Activated naive CD8-positive, alpha-beta T cell treated with anti-CD3 and anti-CD28 coated beads for 36 hours (primary cell): ENCODE results near the gene SLK. TPM values are rescaled to one million over a fixed set of nuclear protein-coding genes. Genes with fewer than 3 reads are reported as not detected.

Experiments
- DNase-seq: peaks from one replicate; pipeline ENCODE4 v3.0.0; 2021
- H3K27ac Mint-ChIP-seq: one replicate; pipeline ENCODE4 v1.8.0; 2022; ENCODE audit warnings: mild to moderate bottlenecking, moderate library complexity, mixed read lengths
- H3K27me3 Mint-ChIP-seq: one replicate; pipeline ENCODE4 v1.8.0; 2022; ENCODE audit warnings: mild to moderate bottlenecking, mixed read lengths
- H3K36me3 Mint-ChIP-seq: one replicate; pipeline ENCODE4 v1.8.0; 2021; ENCODE audit warnings: mild to moderate bottlenecking, mixed read lengths
- H3K4me1 Mint-ChIP-seq: one replicate; pipeline ENCODE4 v1.8.0; 2021; ENCODE audit warnings: mixed read lengths
- H3K4me3 Mint-ChIP-seq: one replicate; pipeline ENCODE4 v1.8.0; 2022; ENCODE audit warnings: mild to moderate bottlenecking, moderate library complexity, mixed read lengths
- H3K9me3 Mint-ChIP-seq: one replicate; pipeline ENCODE4 v1.8.0; 2022; ENCODE audit warnings: mixed read lengths
- total RNA-seq, 2 experiments: library from RNA; stranded (reverse); gene quantifications; one replicate each; pipeline ENCODE4 v1.2.3, GENCODE V29; 2021

SLK gene
- total RNA-seq, 2 experiments from 2014 or later = 20.4 to 22.6 TPM

GRCh38 chr10:103967448-103968071 lies 620 bp downstream of the SLK start:
- Mint-ChIP-seq H3K4me1 (peaks cover 36% of the 10 kb centered on the region), H3K36me3 (peaks cover 14% of the 10 kb centered on the region), H3K9me3 (no peaks in the 10 kb centered on the region), H3K4me3 (peak overlapping the region; percentile 95), H3K27ac (peak overlapping the region; percentile 85), H3K27me3 (no peaks in the 10 kb centered on the region)
- peak; percentile 46 for DNase-seq

- Mint-ChIP-seq H3K4me3 (peak overlapping the region; percentile 95), H3K27me3 (no peaks in the 10 kb centered on the region), H3K4me1 (peaks cover 43% of the 10 kb centered on the region), H3K36me3 (peaks cover 16% of the 10 kb centered on the region), H3K27ac (peak overlapping the region; percentile 64), H3K9me3 (no peaks in the 10 kb centered on the region)
- no peak for DNase-seq
Measured at GRCh38 chr10:103968441-103969391, 1.8 kb downstream of the SLK start.

- H3K27me3 Mint-ChIP-seq = no peaks in the 10 kb centered on the region
- no peak for DNase-seq
- H3K4me3 Mint-ChIP-seq = peak overlapping the region; percentile 95
- peak overlapping the region; percentile 54 for H3K27ac Mint-ChIP-seq
- peaks cover 47% of the 10 kb centered on the region for H3K4me1 Mint-ChIP-seq
- H3K36me3 Mint-ChIP-seq = peaks cover 19% of the 10 kb centered on the region
- H3K9me3 Mint-ChIP-seq = no peaks in the 10 kb centered on the region
Measured at GRCh38 chr10:103969436-103969835, 2.5 kb downstream of the SLK start.

- H3K27me3 Mint-ChIP-seq = no peaks in the 10 kb centered on the region
- H3K36me3 Mint-ChIP-seq = peaks cover 22% of the 10 kb centered on the region
- peaks cover 49% of the 10 kb centered on the region for H3K4me1 Mint-ChIP-seq
- peaks cover 2% of the 10 kb centered on the region for H3K9me3 Mint-ChIP-seq
- DNase-seq = no peak
- H3K4me3 Mint-ChIP-seq = peak overlapping the region; percentile 95
- H3K27ac Mint-ChIP-seq = peak overlapping the region; percentile 26
Measured at GRCh38 chr10:103969857-103970627, 3.1 kb downstream of the SLK start.

GRCh38 chr10:103975169-103975568 lies 8.2 kb downstream of the SLK start:
- peaks cover 39% of the 10 kb centered on the region for H3K4me1 Mint-ChIP-seq

GRCh38 chr10:103977204-103977603 lies 10.3 kb downstream of the SLK start:
- H3K4me1 Mint-ChIP-seq = peaks cover 41% of the 10 kb centered on the region
- H3K27ac Mint-ChIP-seq = no peak overlapping the region
- H3K36me3 Mint-ChIP-seq = peaks cover 21% of the 10 kb centered on the region

More at GRCh38 chr10:103975169-103975568, 8.2 kb downstream of the SLK start:
- Mint-ChIP-seq H3K36me3 (peaks cover 23% of the 10 kb centered on the region), H3K27me3 (no peaks in the 10 kb centered on the region), H3K27ac (no peak overlapping the region), H3K4me3 (no peak overlapping the region), H3K9me3 (peaks cover 5% of the 10 kb centered on the region)
- DNase-seq = no peak

GRCh38 chr10:103979530-103979929 lies 12.6 kb downstream of the SLK start:
- no peak for DNase-seq
- Mint-ChIP-seq H3K9me3 (peaks cover 6% of the 10 kb centered on the region), H3K27ac (no peak overlapping the region), H3K4me3 (no peak overlapping the region), H3K27me3 (no peaks in the 10 kb centered on the region), H3K36me3 (peaks cover 13% of the 10 kb centered on the region), H3K4me1 (peaks cover 50% of the 10 kb centered on the region)

More at GRCh38 chr10:103977204-103977603, 10.3 kb downstream of the SLK start:
- H3K9me3 Mint-ChIP-seq = peaks cover 6% of the 10 kb centered on the region
- H3K27me3 Mint-ChIP-seq = no peaks in the 10 kb centered on the region
- no peak for DNase-seq
- H3K4me3 Mint-ChIP-seq = no peak overlapping the region

- no peak overlapping the region for H3K27ac Mint-ChIP-seq
- H3K4me3 Mint-ChIP-seq = no peak overlapping the region
- no peak for DNase-seq
- H3K36me3 Mint-ChIP-seq = peaks cover 7% of the 10 kb centered on the region
- H3K27me3 Mint-ChIP-seq = no peaks in the 10 kb centered on the region
- peaks cover 1% of the 10 kb centered on the region for H3K9me3 Mint-ChIP-seq
- peaks cover 51% of the 10 kb centered on the region for H3K4me1 Mint-ChIP-seq
Measured at GRCh38 chr10:103980288-103980906, 13.5 kb downstream of the SLK start.

- peaks cover 6% of the 10 kb centered on the region for H3K36me3 Mint-ChIP-seq
- peak overlapping the region; percentile 29 for H3K27ac Mint-ChIP-seq
- H3K27me3 Mint-ChIP-seq = no peaks in the 10 kb centered on the region
- DNase-seq = no peak
- peaks cover 57% of the 10 kb centered on the region for H3K4me1 Mint-ChIP-seq
- H3K9me3 Mint-ChIP-seq = peaks cover 1% of the 10 kb centered on the region
- no peak overlapping the region for H3K4me3 Mint-ChIP-seq
Measured at GRCh38 chr10:103982639-103983038, 15.7 kb downstream of the SLK start.

GRCh38 chr10:103983367-103983911 lies 16.5 kb downstream of the SLK start:
- Mint-ChIP-seq H3K4me3 (peak overlapping the region; percentile 47), H3K36me3 (peaks cover 6% of the 10 kb centered on the region), H3K27me3 (no peaks in the 10 kb centered on the region), H3K4me1 (peaks cover 60% of the 10 kb centered on the region), H3K9me3 (peaks cover 1% of the 10 kb centered on the region), H3K27ac (peak overlapping the region; percentile 70)
- no peak for DNase-seq

GRCh38 chr10:103985726-103986125 lies 18.8 kb downstream of the SLK start:
- Mint-ChIP-seq H3K36me3 (peaks cover 2% of the 10 kb centered on the region), H3K4me3 (no peak overlapping the region), H3K4me1 (peaks cover 65% of the 10 kb centered on the region), H3K27ac (no peak overlapping the region), H3K27me3 (no peaks in the 10 kb centered on the region), H3K9me3 (no peaks in the 10 kb centered on the region)
- no peak for DNase-seq

GRCh38 chr10:103986360-103986759 lies 19.4 kb downstream of the SLK start:
- peaks cover 2% of the 10 kb centered on the region for H3K36me3 Mint-ChIP-seq
- no peaks in the 10 kb centered on the region for H3K9me3 Mint-ChIP-seq
- peaks cover 63% of the 10 kb centered on the region for H3K4me1 Mint-ChIP-seq
- H3K27ac Mint-ChIP-seq = no peak overlapping the region
- no peaks in the 10 kb centered on the region for H3K27me3 Mint-ChIP-seq
- no peak overlapping the region for H3K4me3 Mint-ChIP-seq
- DNase-seq = peak; percentile 31

- H3K4me3 Mint-ChIP-seq = no peak overlapping the region
- DNase-seq = no peak
- peaks cover 12% of the 10 kb centered on the region for H3K36me3 Mint-ChIP-seq
- no peaks in the 10 kb centered on the region for H3K27me3 Mint-ChIP-seq
- H3K9me3 Mint-ChIP-seq = no peaks in the 10 kb centered on the region
- no peak overlapping the region for H3K27ac Mint-ChIP-seq
- H3K4me1 Mint-ChIP-seq = peaks cover 36% of the 10 kb centered on the region
Measured at GRCh38 chr10:103990121-103990520, 23.2 kb downstream of the SLK start.

GRCh38 chr10:103990531-103990930 lies 23.6 kb downstream of the SLK start:
- H3K9me3 Mint-ChIP-seq = no peaks in the 10 kb centered on the region
- H3K36me3 Mint-ChIP-seq = peaks cover 12% of the 10 kb centered on the region
- H3K4me3 Mint-ChIP-seq = no peak overlapping the region
- DNase-seq = no peak
- peaks cover 34% of the 10 kb centered on the region for H3K4me1 Mint-ChIP-seq
- no peak overlapping the region for H3K27ac Mint-ChIP-seq
- H3K27me3 Mint-ChIP-seq = no peaks in the 10 kb centered on the region
